HepG2 (cell line): Measurements from ENCODE around the gene ATM.

ENCODE experiments used
- CEBPZ ChIP-seq: IDR thresholded peaks from 2 replicates; pipeline ENCODE4 v1.6.1; 2012; ENCODE audit warnings: low read length, improper control_type of control experiment
- HNRNPL ChIP-seq: fragments of 200-400 bp; formaldehyde crosslinking; IDR thresholded peaks from 2 replicates; pipeline ENCODE4 v1.6.1; 2017; ENCODE audit warnings: mild to moderate bottlenecking, low read depth, low read length
- HNRNPUL1 ChIP-seq: fragments of 200-400 bp; formaldehyde crosslinking; IDR thresholded peaks from 2 replicates; pipeline ENCODE4 v1.6.1; 2017; ENCODE audit warnings: low read depth, mild to moderate bottlenecking, low read length, moderate library complexity
- MAX ChIP-seq: IDR thresholded peaks from 2 replicates; pipeline ENCODE4 v1.6.1; 2012; ENCODE audit warnings: inconsistent platforms
- REST ChIP-seq, 2 experiments: IDR thresholded peaks; 2 replicates each; pipeline ENCODE4 v1.6.1; 2011 to 2012; ENCODE audit warnings: low read length in 2 of 2, borderline replicate concordance in 1 of 2, low read depth in 1 of 2, mild to moderate bottlenecking in 1 of 2, moderate library complexity in 1 of 2
- SMARCE1 ChIP-seq: fragments of 450-650 bp; IDR thresholded peaks from 2 replicates; pipeline ENCODE4 v1.6.1; 2017; ENCODE audit warnings: borderline replicate concordance
- ZNF773 ChIP-seq: sonication (generic); formaldehyde crosslinking; IDR thresholded peaks from 2 replicates; pipeline ENCODE4 v1.4.0; 2020; ENCODE audit warnings: missing genetic modification reagents, borderline replicate concordance
- TF ChIP-seq, protein P1 (sequence below): sonication (generic); formaldehyde crosslinking; IDR thresholded peaks from 2 replicates; pipeline ENCODE4 v1.5.0; 2020; ENCODE audit warnings: mild to moderate bottlenecking, missing genetic modification reagents, moderate library complexity

DNA sequence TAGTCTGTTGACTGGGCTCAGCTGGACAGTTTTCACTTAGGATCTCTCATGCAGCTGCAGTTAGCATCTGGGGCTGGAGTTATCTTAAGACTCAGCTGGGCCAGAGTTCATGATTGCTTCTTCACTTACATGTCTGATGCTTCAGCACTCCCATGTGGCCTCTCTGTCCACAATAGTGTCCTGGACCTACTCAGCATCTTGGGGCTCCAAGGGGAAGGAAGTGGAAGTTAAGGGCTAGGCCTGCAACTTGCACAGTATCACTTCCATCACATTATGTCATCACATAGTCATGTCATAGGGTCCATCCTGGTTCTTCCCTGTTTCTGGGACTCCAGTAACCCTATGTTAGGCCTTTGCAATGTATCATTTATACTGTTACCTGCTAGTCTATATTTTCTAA, 128.6 kb downstream of the ATM start:
- TF ChIP-seq HNRNPL = no peak
- TF ChIP-seq CEBPZ = no peak
- no peak for TF ChIP-seq REST (IDR thresholded peaks at IDR 0.05; ENCODE audit: borderline replicate concordance in 1 of 2, low read depth in 1 of 2, low read length in 2 of 2)
- TF ChIP-seq, protein P1, sequence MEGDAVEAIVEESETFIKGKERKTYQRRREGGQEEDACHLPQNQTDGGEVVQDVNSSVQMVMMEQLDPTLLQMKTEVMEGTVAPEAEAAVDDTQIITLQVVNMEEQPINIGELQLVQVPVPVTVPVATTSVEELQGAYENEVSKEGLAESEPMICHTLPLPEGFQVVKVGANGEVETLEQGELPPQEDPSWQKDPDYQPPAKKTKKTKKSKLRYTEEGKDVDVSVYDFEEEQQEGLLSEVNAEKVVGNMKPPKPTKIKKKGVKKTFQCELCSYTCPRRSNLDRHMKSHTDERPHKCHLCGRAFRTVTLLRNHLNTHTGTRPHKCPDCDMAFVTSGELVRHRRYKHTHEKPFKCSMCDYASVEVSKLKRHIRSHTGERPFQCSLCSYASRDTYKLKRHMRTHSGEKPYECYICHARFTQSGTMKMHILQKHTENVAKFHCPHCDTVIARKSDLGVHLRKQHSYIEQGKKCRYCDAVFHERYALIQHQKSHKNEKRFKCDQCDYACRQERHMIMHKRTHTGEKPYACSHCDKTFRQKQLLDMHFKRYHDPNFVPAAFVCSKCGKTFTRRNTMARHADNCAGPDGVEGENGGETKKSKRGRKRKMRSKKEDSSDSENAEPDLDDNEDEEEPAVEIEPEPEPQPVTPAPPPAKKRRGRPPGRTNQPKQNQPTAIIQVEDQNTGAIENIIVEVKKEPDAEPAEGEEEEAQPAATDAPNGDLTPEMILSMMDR (CRISPR knock-in tag) = no peak
- TF ChIP-seq HNRNPUL1 = no peak
- TF ChIP-seq MAX = no peak
- TF ChIP-seq ZNF773 (CRISPR knock-in tag) = no peak
- no peak for TF ChIP-seq SMARCE1
